ENCODE results near the gene FILIP1L.

GRCh38 chr3:99845999-99846398 is 268.3 kb downstream of the FILIP1L start:
- TF ChIP-seq CTCF (IDR thresholded peaks at IDR 0.05; ENCODE audit: control extremely low read depth in 1 of 3, insufficient read depth in 1 of 3, low read depth in 1 of 3, low read length in 3 of 3) (no peak), MAX (IDR thresholded peaks at IDR 0.05) (no peak), SIX5 (IDR thresholded peaks at IDR 0.05; ENCODE audit: low read depth, low read length) (no peak), EZH2 (IDR thresholded peaks at IDR 0.05; ENCODE audit: low read depth, low read length, severe bottlenecking) (no peak), CBX8 (IDR thresholded peaks at IDR 0.05; ENCODE audit: borderline replicate concordance, low read depth, low read length) (no peak), SP1 (IDR thresholded peaks at IDR 0.05; ENCODE audit: low read depth, low read length) (no peak)

Data from H1 (cell line).